Measurements from ENCODE around the gene GAA.

GRCh38 chr17:80053102-80053501, 48.3 kb upstream of the GAA start:
- TF ChIP-seq CTCF (IDR thresholded peaks at IDR 0.05) (no peak), POLR2A (IDR thresholded peaks at IDR 0.05) (no peak), POLR2AphosphoS5 (IDR thresholded peaks at IDR 0.05) (no peak), EP300 (IDR thresholded peaks at IDR 0.05) (no peak)

All from gastroesophageal sphincter (tissue), 3 donors.